HFFc6 (cell line): ENCODE results near the gene APOC4. TPM values are rescaled to one million over a fixed set of nuclear protein-coding genes. Genes with fewer than 3 reads are reported as not detected.

Source experiments
- DNase-seq: peaks from one replicate; pipeline ENCODE4 v3.0.0-alpha.2; 2018
- H3K27ac Mint-ChIP-seq: 2 replicates; pipeline ENCODE4 v1.8.0; 2020; ENCODE audit warnings: mild to moderate bottlenecking, mixed read lengths
- H3K27me3 Mint-ChIP-seq: 2 replicates; pipeline ENCODE4 v1.8.0; 2021; ENCODE audit warnings: mild to moderate bottlenecking, moderate library complexity, mixed read lengths; ENCODE audit not compliant: insufficient read depth
- H3K36me3 Mint-ChIP-seq: 2 replicates; pipeline ENCODE4 v1.8.0; 2021; ENCODE audit warnings: low read depth, mixed read lengths
- H3K4me1 Mint-ChIP-seq: 2 replicates; pipeline ENCODE4 v1.8.0; 2020; ENCODE audit warnings: low read depth, mixed read lengths
- H3K4me3 Mint-ChIP-seq: 2 replicates; pipeline ENCODE4 v1.8.0; 2020; ENCODE audit warnings: mild to moderate bottlenecking, moderate library complexity, mixed read lengths
- H3K9me3 Mint-ChIP-seq: 2 replicates; pipeline ENCODE4 v1.8.0; 2020; ENCODE audit warnings: mild to moderate bottlenecking, mixed read lengths
- total RNA-seq, 6 experiments: library from RNA; stranded (reverse); fragmentation: NEBNext Ultra II Directional; extraction: Animal tissue kit (Norgen Biotek cat#: 25700); gene quantifications; 2 replicates in 1 of 6; 3 replicates in 5 of 6; pipeline ENCODE4 v1.2.3, GENCODE V29; 2021
- TF ChIP-seq, protein P1 (sequence below): fragments of 200-600 bp; sonication (generic); IDR thresholded peaks from 2 replicates; pipeline ENCODE4 v1.5.0; 2021; ENCODE audit warnings: antibody characterized with exemption, mild to moderate bottlenecking

Gene APOC4
- total RNA-seq, 6 experiments from 2014 or later: not detected

DNA sequence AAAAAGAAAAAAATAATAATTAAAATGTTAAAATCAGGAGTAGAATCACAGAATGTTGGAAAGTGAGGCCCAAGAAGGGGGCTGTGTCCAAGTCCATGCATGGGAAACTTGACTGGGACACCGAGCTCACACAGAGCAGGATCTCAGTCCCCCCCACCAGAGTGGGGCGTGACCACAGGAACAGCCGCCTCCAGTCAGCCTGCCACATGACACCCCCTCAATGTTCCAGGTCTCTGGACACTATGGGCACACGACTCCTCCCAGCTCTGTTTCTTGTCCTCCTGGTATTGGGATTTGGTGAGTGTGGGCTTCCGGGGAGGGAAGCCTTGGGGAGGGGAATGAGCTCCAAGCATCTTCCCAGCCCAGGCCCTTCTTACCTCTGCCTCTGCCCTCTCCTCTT is 6.2 kb downstream of the APOC4 start:
- TF ChIP-seq, protein P1, sequence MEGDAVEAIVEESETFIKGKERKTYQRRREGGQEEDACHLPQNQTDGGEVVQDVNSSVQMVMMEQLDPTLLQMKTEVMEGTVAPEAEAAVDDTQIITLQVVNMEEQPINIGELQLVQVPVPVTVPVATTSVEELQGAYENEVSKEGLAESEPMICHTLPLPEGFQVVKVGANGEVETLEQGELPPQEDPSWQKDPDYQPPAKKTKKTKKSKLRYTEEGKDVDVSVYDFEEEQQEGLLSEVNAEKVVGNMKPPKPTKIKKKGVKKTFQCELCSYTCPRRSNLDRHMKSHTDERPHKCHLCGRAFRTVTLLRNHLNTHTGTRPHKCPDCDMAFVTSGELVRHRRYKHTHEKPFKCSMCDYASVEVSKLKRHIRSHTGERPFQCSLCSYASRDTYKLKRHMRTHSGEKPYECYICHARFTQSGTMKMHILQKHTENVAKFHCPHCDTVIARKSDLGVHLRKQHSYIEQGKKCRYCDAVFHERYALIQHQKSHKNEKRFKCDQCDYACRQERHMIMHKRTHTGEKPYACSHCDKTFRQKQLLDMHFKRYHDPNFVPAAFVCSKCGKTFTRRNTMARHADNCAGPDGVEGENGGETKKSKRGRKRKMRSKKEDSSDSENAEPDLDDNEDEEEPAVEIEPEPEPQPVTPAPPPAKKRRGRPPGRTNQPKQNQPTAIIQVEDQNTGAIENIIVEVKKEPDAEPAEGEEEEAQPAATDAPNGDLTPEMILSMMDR: no peak
- DNase-seq: no peak
- Mint-ChIP-seq H3K27ac (no peak overlapping the region), H3K9me3 (no peaks in the 10 kb centered on the region), H3K4me1 (peaks cover 8% of the 10 kb centered on the region), H3K36me3 (no peaks in the 10 kb centered on the region), H3K4me3 (no peak overlapping the region), H3K27me3 (peaks cover 2% of the 10 kb centered on the region; the same call in 1 of the 2 replicates)

DNA sequence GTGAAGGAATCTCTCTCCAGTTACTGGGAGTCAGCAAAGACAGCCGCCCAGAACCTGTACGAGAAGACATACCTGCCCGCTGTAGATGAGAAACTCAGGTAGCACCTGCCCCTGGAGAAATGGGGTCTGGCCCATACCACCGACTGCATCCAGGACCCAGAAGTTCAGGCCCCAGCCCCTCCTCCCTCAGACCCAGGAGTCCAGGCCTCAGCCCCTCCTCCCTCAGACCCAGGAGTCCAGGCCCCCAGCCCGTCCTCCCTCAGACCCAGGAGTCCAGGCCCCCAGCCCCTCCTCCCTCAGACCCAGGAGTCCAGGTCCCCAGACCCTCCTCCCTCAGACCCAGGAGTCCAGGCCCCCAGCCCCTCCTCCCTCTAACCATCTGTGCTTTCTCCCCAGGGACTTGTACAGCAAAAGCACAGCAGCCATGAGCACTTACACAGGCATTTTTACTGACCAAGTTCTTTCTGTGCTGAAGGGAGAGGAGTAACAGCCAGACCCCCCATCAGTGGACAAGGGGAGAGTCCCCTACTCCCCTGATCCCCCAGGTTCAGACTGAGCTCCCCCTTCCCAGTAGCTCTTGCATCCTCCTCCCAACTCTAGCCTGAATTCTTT is 6.8 kb downstream of the APOC4 start:
- H3K27me3 Mint-ChIP-seq: peaks cover 2% of the 10 kb centered on the region; the same call in 1 of the 2 replicates
- peaks cover 8% of the 10 kb centered on the region for H3K4me1 Mint-ChIP-seq
- TF ChIP-seq, protein P1: no peak
- no peaks in the 10 kb centered on the region for H3K9me3 Mint-ChIP-seq
- no peaks in the 10 kb centered on the region; the same call in 1 of the 2 replicates for H3K36me3 Mint-ChIP-seq
- DNase-seq: no peak
- H3K4me3 Mint-ChIP-seq: no peak overlapping the region
- no peak overlapping the region for H3K27ac Mint-ChIP-seq

DNA sequence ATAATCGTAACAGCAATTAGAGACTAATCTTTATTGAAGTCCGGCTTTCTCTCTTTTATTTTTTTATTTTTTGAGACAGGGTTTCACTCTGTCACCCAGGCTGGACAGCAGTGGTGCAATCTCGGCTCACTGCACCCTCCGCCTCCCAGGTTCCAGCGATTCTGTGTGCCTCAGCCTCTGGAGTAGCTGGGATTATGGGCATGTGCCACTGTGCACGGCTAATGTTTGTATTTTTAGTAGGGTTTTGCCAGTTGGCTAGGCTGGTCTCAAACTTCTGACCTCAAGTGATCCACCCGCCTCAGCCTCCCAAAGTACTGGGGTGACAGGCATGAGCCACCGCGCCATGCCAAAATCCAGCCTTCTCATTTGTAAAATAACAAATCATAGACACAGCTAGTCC is 7.5 kb downstream of the APOC4 start:
- no peak overlapping the region for H3K27ac Mint-ChIP-seq
- H3K4me3 Mint-ChIP-seq: no peak overlapping the region
- TF ChIP-seq, protein P1: no peak
- H3K4me1 Mint-ChIP-seq: peaks cover 7% of the 10 kb centered on the region; the same call in 1 of the 2 replicates
- H3K9me3 Mint-ChIP-seq: no peaks in the 10 kb centered on the region
- H3K36me3 Mint-ChIP-seq: no peaks in the 10 kb centered on the region; the same call in 1 of the 2 replicates
- no peak for DNase-seq
- peaks cover 1% of the 10 kb centered on the region; the same call in 1 of the 2 replicates for H3K27me3 Mint-ChIP-seq

DNA sequence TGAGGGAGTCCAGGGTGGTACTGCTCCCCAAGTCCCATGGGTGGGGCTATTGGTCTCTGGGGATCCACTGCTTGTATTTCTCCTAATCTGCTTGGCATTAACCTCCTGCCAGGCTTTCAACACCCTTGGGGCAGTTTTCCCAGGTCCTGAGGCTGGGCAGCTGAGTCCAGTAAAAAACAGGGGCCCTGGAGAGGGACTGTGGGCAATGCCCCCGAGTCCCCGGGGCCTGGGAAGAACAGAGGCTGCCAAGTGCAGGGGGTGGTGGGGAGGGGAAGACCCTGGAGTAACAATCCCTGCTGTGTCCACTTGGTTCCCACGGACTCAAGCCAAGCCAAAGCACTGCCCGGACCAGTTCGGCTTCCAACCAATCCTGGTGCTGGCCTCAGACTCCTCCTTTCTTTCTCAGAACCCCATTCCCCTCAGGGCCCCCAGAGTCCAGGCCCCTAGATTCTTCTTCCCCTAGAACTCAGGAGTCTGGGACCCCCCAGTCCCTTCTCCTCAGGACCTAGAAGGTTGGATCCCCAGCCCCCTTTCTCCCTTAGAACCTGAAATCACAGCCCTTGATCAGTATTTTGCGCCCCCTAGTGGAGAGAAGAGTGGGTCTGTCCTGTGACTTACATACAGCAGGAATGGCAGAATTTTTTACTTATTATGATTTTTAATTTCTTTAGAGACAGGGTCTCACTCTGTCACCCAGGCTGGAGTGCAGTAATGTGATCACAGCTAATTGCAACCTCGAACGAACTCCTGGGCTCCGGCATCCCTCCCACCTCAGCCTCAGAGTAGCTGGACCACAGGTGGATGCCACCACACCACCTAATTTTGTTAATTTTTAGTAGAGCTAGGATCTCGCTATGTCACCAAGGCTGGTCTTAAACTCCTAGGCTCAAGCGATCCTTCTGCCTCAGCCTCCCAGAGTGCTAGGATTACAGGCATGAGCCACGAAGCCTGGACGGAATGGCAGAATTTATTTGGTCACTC is 9.4 kb downstream of the APOC4 start:
- TF ChIP-seq, protein P1: peak; percentile 98
- Mint-ChIP-seq H3K4me1 (peaks cover 16% of the 10 kb centered on the region), H3K27ac (peak overlapping the region; percentile 74; the same call in 1 of the 2 replicates), H3K27me3 (peaks cover 1% of the 10 kb centered on the region; the same call in 1 of the 2 replicates), H3K9me3 (no peaks in the 10 kb centered on the region), H3K36me3 (peaks cover 6% of the 10 kb centered on the region), H3K4me3 (peak overlapping the region; percentile 47; the same call in 1 of the 2 replicates)
- peak; percentile 70 for DNase-seq

DNA sequence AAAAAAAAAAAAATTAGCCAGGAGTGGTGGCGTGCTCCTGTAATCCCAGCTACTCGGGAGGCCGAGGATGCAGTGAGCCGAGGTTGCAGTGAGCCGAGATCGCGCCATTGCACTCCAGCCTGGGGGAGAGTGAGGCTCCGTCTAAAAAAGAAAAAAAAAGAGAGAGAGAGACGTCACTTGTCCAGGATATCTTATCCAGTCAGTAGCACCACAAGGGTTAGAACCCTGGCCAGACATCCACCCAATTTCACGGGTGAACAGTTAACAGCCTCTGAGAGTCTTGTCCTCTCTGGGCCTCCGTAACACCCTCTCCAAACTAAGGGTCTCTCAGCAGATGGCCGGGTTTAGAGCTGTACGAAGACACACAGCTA is 12.2 kb downstream of the APOC4 start:
- H3K9me3 Mint-ChIP-seq: no peaks in the 10 kb centered on the region
- peaks cover 32% of the 10 kb centered on the region for H3K4me1 Mint-ChIP-seq
- peak overlapping the region; percentile 98 for H3K27ac Mint-ChIP-seq
- H3K27me3 Mint-ChIP-seq: peaks cover 1% of the 10 kb centered on the region
- H3K4me3 Mint-ChIP-seq: peak overlapping the region; percentile 96
- DNase-seq: no peak
- TF ChIP-seq, protein P1: no peak
- H3K36me3 Mint-ChIP-seq: peaks cover 6% of the 10 kb centered on the region
